ENCODE measurements around the gene SHC2. TPM values are rescaled to one million over a fixed set of nuclear protein-coding genes. Genes with fewer than 3 reads are reported as not detected.

The SHC2 gene
- total and polyA plus RNA-seq, 9 of the 15 experiments (the other 6 are each of a cell fraction or from before 2014, with no cell fraction given): 0.14 to 0.36 (median 0.17) TPM; not detected in 5

GRCh38 chr19:410243-410781, 50.5 kb downstream of the SHC2 start (continued):
- TF ChIP-seq ZNF277 (CRISPR knock-in tag; IDR thresholded peaks at IDR 0.05; ENCODE audit: borderline replicate concordance) (no peak), CUX1 (CRISPR knock-in tag; IDR thresholded peaks at IDR 0.05) (no peak), TAL1 (IDR thresholded peaks at IDR 0.05) (no peak), BRF1 (IDR thresholded peaks at IDR 0.05; ENCODE audit: borderline replicate concordance, extremely low read depth, insufficient read length) (no peak), MAFK (IDR thresholded peaks at IDR 0.05; ENCODE audit: low read length) (no peak), ZNF583 (CRISPR knock-in tag; IDR thresholded peaks at IDR 0.05) (no peak)

All from K562 (cell line).